Sciatic nerve (tissue), 2 donors: ENCODE data around the gene MSX1. TPM values are rescaled to one million over a fixed set of nuclear protein-coding genes. Genes with fewer than 3 reads are reported as not detected.
"Not testable (repeated sequence)": the region's sequence is repeated elsewhere in the genome, so short reads cannot be mapped to it uniquely, and the experiment has no call there.

Experiments
- ATAC-seq: fragments of 200-7000 bp; cut with Tn5 transposase; one replicate; pipeline ENCODE4 v1.9.1; 2020; ENCODE audit warnings: mild to moderate bottlenecking, moderate library complexity
- DNase-seq: peaks from one replicate; pipeline ENCODE4 v3.0.0-alpha.2; 2020; ENCODE audit warnings: low spot score
- intact Hi-C: fragments of 100-400 bp; cut with DNase I; formaldehyde crosslinking; loops from one replicate; pipeline ENCODE4 v1.14.2; 2022
- total RNA-seq: library from RNA; stranded (reverse); fragmentation: NEBNext Ultra II Directional; extraction: Animal tissue kit (Norgen Biotek cat#: 25700); gene quantifications from one replicate; pipeline ENCODE4 v1.2.1, GENCODE V29; 2021
- donor health status: DM: no; HTN: no; CAD: no.
- donor health status: DM: no; HTN: no; CAD: no.

The MSX1 gene
- 7.5 TPM for total RNA-seq

DNA sequence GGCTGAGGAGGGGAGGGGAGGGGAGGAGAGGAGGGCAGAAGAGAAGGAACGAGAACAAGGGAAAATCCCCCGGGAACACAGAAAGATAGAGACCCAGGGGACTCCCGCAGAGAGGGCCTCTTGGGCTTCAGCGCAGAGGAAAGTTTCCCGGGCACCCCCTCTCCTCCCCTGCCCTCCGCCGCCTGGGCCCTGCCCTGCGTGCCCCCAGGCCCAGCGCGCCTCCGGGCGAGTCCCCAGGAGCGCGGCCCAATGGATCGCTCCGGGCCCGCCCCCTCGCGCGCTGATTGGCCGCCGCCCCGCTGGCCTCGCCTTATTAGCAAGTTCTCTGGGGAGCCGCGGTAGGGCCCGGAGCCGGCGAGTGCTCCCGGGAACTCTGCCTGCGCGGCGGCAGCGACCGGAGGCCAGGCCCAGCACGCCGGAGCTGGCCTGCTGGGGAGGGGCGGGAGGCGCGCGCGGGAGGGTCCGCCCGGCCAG, at the start of gene MSX1:
Gene MSX1 (plus strand): TSS at position 341 of the 474 bp plus-strand sequence. CDS start 235 bp downstream, outside the sequence.
- intact Hi-C loops: no loop called here
- peak; percentile 89 for DNase-seq
- peak; percentile 95 for ATAC-seq

DNA sequence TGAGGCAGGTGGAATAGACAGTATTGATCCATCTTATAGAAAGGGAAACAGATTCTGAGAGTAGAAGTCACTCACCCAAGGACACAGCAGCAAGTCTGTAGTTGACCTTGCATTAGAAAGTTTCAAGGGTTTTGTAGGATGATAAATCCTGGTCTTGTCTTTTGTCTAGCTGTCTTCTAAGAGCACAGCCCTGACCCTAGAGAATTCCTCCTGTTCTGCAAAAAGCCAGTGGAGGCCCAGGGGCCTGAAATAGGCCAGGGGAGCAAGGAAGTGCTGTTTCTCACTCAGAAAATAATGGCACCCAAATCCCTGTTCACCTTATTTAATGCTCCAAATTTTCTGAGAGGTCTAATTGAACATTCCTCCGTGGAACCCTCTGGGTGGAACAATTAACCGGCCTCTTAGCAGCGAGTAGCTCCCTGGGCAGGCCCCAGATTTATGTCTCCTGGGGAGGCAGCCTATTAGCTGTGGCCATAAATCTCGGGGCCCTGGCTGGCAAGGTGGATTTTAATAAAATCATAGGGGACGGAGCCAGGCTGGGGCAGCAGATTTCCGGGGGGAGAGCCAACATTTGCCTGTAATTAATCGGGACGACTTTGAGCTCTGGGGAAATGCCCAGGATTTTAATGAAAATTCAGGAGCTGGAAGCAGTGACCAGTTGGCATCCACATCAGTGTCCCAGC, 49.2 kb upstream of the MSX1 start:
- intact Hi-C loops: no loop called here
- ATAC-seq (no peak), DNase-seq (no peak)

DNA sequence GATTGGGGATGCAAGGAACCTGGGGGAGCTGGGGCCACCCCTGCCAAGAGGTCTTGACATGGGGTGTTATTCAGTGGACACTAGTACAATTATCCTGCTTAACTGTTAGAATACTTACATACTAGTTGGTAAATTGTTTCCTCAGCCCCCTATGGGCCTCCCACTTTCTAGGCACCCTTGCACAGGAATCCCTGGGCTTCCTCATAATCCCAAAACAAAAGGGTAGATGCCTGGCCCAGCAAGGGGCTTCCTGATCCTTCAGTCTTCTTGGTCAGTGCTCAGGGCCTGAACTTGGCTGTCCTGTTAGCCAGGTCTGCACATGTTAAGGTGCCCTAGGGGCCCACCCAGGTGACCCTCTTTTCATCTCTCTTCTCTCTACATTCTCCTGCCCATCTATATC, 48.7 kb upstream of the MSX1 start:
- ATAC-seq (no peak), DNase-seq (no peak)
- intact Hi-C loops: no loop called here

DNA sequence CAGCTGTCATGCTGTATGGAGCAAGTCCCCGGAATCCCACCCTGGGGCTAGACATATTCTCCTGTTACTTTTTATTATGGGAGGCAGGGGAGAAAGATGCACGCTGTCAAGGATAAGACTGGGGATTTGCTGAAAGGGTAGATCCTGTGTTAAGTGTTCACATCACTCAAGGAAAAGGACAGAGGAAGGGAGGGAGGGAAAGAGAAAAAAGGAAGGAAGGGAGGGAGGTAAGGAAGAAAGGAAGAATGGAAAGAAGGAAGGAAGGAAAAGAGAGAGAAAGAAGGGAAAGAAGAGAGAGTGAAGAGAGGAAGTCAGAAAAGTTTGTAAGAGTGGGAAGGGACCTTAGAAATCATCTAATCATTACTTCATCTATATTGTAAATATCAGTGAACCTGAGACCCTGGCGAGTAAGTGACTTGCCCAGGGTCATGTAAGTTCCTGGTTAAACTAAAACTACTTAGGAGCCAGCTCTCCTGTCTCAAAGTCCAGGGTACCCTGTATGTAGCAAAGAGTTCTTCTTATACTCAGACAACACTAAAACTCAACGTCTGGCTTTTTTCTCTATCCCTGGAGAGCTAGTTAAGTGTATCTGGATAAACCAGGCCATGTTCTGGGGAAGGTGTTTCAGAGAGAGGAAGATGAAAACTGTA, 47.2 kb upstream of the MSX1 start:
- no peak for ATAC-seq
- intact Hi-C loops: no loop called here
- DNase-seq: no peak

DNA sequence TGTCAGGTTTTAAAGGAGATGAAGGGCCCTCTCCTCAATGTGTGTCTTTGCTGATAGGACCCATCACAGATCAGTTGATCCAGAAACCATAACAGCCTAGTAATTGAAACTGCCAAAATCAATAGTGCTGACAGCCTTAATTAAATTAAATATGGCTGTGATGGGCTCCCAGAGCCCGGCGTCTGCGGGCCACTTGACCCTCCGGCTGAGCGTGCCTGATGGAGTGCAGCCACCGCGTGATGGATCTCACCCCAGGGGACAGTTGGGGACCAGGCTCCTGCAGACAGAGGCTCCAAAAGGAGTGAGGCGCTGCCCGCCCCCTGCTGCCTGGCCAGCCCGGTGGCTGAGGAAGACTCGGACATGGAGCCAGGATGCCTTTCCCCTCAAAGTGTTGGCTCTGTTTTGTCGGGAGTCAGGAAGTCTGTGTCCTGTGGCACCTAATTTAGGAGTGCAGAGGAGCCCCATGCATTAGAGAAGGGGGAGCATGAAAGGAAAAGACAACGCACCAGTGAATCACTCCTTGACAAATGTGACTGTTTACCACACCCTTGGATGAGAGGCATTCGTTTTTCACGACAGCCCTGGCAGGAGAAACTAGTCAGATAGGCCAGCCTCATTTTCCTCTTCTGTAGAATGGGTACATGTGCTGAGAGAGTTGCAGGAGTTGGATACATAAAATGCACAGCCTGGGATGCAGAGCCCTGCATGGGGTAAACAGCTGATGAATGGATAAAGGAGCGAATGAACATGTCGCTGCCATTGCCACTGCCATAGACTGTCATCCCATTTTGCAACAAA, 40.9 kb upstream of the MSX1 start:
- intact Hi-C loops: no loop called here

DNA sequence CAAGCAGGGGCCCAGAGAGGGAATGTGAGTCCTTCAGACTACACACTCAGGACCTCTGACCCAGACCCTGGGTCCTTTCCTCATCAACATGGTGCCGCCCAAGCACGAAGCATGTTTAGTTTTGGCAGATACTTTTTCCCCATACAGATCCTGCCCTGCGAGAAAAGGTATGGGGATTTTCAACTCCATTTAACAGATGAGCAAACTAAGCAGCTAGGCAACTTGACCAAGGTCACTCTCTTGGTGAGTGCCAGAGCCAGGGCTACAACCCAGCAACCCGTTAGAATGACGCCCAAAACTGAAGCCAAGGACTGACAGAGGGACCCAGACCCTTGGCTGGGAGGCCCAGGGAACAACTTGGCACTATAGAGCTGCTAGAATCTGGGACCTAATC, 40.3 kb upstream of the MSX1 start:
- intact Hi-C loops: no loop called here

More for the DNA sequence above, 40.9 kb upstream of the MSX1 start:
- DNase-seq (no peak), ATAC-seq (no peak)

DNA sequence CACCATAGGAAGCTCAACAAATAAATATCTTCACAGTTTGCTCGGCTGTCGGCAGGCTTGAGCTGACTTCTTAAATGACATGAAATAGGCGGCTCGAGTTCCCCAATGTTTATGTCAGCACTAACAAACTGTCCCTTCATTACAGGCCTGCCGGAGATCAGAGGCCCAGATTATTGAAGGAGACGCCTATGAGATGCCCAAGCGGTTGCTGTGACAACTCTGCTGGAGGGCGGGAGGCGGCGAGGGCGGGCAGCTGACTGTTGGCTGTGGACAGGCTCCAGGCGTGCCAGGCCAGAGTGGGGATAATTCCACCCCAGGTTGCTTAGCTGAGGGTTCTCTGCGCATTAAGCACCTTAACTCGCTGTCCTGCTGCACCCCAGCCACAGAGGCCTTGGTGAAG, 39.2 kb upstream of the MSX1 start:
- DNase-seq: no peak
- intact Hi-C loops: no loop called here
- peak; percentile 26 for ATAC-seq

More for the DNA sequence above, 40.3 kb upstream of the MSX1 start:
- no peak for ATAC-seq
- DNase-seq: no peak

DNA sequence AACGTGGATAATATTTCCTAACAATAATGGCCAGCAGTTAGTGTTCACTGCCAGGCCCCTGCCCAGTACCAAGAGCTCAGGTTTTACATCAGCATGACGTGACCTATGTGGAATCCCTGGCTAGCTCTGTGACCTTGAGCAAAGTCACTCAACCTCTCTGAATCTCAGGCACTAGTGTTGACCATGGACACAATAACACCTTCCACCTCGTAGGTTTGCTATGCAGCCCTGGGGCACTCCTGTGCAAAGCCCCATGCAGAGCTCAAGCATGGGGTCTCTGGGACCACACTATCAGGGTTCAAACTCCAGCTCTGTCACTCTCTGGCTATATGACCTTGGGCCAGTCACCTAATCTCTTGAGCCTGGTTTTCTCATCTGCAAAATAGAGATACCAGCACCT, 38.7 kb upstream of the MSX1 start:
- DNase-seq (no peak), ATAC-seq (no peak)
- intact Hi-C loops: no loop called here

DNA sequence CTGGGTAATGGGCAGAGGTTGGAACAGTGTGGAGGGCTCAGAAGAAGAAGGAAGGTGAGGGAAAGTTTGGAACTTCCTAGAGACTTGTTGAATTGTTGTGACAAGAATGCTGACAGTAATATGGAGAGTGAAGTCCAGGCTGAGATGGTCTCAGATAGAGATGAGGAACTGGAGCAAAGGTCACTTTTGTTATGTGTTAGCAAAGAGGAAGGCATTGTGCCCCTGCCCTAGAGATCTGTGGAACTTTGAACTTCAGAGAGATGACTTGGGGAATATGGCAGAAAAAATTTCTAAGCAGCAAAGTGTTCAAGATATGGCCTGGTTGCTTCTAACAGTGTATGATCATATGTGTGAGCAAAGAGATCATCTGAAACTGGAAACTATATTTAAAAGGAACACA, 37.9 kb upstream of the MSX1 start:
- no peak for DNase-seq
- intact Hi-C loops: no loop called here
- ATAC-seq: no peak

DNA sequence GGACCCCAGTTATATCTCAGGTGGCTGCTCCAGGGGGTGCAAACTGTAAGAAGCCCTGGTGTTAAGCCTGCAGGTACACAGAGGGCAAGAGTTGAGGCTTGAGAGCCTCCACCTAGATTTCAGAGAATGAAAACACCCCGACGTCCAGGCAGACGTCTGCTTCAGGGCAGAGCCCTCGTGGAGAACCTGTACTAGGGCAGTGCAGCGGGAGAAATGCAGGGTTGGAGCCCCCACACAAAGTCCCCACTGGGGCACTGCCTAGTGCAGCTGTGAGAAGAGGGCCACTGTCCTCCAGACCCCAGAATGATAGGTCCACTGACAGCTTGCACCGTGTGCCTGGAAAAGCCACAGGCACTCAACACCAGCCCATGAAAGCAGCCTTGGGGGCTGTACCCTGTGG, 37.2 kb upstream of the MSX1 start:
- ATAC-seq, intact Hi-C loops, DNase-seq: not testable (repeated sequence)

DNA sequence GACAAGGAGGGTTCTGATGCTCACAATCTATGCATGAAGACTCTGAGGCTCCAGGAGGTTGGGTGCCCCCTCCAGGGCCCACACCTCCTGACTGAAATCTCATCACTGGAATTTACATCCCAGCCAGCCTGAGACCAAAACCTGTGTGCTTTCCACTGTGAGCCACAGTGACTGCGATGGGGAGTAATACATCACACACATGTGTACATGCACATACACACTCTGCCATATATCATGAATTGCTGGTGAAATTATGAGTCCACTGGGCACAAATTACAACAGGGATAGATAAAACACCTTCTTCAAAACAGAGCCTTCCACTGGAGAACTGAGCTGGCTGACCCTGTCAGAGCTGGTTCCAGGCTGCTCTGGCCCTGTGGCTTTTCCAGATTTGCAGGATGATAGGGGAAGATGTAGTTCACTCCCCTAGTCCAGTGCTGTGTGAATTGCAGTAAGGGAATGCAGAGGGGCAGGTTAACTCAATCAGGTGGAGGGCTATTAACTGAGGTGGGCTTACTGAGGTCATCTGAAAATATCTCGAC, 35.8 kb upstream of the MSX1 start:
- ATAC-seq (no peak), DNase-seq (no peak)
- intact Hi-C loops: no loop called here

DNA sequence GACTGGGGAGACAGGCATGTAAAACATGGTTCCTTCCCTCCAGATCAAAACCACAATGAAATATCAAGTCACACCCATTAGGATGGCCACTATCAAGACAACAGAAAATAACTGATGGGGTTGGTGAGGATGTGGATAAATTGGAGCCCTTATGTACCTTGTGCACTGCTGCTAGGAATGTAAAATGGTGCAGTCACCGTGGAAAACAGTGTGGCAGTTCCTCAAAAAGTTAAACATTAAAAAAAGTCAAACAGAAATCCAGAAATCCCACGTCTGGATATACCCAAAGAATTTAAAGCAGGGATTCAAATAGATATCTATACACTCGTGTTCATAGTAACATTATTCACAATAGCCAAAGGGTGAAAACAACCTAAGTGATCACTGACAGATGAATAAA, 35.2 kb upstream of the MSX1 start:
- intact Hi-C loops: no loop called here
- DNase-seq: no peak

DNA sequence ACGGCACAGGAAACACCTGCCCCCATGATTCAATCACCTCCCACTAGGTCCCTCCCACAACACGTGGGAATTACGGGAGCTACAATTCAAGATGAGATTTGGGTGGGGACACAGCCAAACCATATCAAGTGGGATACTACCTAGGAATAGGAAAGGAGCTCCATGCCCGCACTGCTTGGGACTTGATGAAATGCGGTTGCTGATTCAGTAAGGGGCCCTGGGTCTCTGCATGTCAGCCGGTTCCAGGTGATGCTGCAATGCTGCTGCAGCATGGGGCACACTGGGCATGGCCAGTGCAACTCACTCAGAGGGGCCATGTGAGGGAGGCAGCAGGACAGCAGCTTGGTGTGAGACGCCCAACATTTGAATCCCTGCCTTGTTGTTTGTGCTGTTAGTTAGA, 34.0 kb upstream of the MSX1 start:
- ATAC-seq (no peak), DNase-seq (no peak)
- intact Hi-C loops: no loop called here

More for the DNA sequence above, 35.2 kb upstream of the MSX1 start:
- ATAC-seq: no peak

DNA sequence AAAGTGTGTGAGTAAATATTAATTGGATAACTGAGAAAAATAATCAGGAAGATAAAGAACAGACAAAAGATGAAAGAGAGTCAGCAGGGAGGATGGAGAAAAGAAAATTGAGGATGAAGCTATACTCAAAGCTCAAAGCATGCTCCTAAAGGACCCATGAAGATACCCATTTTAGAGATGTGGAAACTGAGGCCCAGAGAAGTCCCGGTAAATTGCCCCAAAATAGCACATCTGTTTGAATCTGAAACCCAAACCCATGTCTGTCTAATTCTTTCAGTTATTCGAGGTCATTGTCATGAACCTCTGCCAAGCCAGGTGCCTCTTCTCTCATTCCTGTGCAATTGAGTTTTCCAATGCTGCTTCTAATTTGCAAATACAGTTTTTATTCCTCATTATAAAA, 29.6 kb upstream of the MSX1 start:
- DNase-seq (no peak), ATAC-seq (no peak)
- intact Hi-C loops: no loop called here

DNA sequence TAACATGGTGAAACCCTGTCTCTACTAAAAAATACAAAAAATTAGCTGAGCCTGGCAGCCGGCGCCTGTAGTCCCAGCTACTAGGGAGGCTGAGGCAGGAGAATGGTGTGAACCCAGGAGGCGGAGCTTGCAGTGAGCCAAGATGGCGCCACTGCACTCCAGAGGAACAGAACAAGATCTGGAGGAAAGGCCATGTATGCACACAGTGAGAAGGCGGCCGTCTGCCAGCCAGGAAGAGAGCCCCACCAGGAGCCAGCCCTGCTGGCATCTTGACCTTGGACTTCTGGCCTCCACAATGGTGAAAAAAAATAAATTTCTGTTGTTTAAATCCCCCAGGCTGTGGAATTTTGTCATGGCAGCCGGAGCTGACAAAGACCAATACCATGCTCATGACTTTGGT, 28.2 kb upstream of the MSX1 start:
- DNase-seq: no peak
- intact Hi-C loops: no loop called here
- ATAC-seq: no peak

DNA sequence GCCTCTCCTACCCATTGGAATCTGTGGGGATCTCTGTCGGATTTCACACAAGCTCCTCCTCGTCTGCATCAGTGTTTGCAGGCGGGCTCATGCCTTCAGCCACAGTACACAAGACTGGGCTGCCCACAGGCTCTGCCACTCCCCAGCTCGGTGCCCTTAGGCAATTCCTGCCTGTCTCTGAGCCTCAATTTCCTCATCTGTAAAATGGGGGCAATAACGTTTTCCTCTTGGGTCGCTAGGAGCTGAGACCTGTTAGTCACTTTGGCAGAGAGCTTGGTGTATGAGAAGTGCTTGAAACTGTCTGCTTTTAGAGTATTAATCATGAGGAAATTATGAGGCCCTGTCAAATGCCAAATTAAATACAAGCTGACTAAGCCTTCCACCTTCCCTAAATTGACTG, 27.6 kb upstream of the MSX1 start:
- DNase-seq (no peak), ATAC-seq (no peak)
- intact Hi-C loops: no loop called here

DNA sequence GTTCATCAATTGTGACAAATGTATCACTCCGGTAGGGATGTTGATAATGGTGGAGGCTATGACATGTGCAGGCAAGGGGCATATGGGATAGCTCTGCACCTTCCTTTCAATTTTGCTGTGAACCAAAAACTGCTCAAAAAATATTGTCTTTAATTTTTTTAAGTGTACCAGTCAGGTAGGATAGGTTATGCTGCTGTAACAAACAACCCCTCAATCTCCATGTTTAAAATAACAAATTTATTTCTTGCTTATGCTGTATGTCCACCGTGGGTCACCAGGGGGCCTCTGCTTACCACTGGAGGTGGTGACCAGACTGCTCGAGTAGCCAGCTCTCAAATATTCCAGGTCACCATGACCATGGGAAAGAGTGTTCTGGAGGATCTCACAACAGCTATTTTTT, 23.4 kb upstream of the MSX1 start:
- ATAC-seq (no peak), DNase-seq (no peak)
- intact Hi-C loops: no loop called here

DNA sequence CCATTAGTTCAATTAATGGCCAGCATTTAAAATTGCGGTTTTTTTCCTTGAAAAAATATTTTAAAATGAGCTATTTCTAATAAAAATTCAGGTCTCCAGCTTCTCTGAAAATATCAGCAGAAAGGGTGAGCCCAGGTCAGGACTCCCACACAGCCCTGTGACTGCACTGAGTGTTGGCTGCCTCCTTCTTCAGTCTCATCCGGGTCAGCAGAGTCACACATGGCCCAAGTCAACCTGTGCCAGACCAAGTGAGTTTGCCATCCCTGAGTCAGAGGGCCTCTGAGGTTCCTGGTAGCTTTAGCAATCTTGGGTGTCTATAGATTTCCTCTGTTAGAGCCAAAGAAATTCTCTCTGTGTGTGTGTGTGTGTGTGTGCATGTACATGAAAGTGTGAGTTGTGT, 22.1 kb upstream of the MSX1 start:
- ATAC-seq (no peak), DNase-seq (no peak)
- intact Hi-C loops: no loop called here

DNA sequence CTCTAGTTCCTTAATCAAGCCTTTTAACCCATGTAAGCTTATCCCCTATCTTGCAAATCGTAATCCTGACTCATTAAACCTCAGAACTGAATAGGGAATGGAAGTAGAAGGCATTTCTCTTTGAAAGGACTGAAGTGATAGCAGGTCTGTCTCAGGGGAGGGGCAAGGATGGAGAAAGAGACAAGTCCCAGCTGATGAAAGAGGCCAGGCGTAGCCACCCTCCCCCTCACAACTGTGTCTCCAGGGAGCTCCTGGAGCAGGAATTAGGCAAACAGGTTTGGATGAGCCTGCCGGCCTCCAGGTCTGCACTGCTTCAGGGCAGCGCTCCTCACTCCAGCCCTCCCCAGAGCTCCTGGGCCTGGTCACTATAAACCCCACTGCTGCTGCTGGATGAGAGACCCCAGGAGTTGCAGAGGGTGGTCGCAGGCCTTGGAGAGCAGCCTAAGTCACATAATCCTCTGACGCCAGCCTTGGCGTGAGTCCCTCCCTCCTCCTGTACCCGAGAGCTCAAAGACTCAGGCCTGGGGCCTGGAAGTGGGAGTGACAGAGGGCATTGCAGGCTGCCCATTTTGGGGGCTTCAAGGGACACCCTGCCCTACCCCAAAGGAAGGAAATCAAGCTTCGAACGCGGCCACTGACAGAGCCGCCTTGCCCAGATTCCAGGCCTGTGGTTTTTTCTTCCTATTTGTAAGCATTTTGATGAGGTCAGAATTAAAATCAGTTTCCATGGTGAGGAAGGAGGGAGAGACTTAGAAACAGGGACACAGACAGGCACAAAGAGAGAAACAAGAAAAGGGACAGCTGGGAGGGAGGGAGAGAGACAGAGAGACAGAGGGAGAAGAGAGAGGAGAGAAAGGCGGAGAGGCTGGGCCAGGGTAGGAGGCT, 21.2 kb upstream of the MSX1 start:
- ATAC-seq (no peak), DNase-seq (no peak)
- intact Hi-C loops: no loop called here
